Stimulated activated CD4-positive, alpha-beta T cell treated with anti-CD3 and anti-CD28 coated beads, Interleukin-4, amount 100 ng/mL, for 24 hours (primary cell): ENCODE data around the gene TRMT1.

Source experiments
- DNase-seq: peaks from one replicate; pipeline ENCODE4 v3.0.0-alpha.2; 2020

Gene TRMT1

DNA sequence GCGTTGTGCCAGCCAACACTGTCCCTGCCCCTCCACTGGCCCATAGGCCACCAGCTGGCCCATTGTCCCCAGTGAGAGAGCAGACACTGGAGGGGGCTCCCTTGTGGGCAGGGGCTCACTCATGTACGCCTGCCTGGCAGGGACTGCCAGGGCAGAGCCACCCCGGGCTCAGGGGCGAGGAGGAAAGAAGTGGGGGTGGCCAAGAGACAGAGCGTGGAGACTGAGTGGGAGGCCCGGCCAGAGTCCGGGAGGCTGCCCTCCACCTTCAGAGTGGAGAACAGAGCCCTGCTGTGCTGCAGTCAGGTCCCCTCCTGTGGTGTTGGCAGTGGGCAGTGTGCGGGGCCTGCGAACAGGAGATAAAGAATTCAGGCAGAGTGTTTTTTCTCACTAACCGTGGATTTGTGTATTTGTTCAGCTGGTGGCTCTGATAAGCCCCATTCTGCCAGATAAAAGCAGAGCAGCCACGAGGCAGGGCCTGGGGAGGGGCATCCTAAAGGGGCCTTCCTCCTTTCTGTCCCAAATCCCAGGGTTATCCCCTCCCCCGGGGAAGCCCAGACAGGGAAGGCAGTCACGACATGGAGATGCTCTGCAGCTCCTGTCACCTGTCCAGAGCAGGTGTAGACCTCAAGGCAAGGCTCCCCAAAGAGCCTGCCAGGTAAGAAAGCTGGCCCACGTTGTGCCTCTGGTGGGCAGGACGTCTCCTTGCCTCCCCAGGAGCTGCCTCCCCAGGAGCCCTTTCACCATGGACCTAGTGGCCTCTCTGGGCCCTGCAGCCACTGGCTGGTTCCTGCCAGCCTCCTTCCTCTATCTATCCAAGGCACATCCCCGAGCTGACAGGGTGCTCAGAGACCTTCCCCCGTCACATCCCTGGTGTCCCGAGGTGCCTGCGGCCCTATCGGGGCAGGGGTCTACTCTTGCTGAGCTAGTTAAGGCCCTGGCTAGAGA lies 46.9 kb downstream of the TRMT1 start:
- no peak for DNase-seq

DNA sequence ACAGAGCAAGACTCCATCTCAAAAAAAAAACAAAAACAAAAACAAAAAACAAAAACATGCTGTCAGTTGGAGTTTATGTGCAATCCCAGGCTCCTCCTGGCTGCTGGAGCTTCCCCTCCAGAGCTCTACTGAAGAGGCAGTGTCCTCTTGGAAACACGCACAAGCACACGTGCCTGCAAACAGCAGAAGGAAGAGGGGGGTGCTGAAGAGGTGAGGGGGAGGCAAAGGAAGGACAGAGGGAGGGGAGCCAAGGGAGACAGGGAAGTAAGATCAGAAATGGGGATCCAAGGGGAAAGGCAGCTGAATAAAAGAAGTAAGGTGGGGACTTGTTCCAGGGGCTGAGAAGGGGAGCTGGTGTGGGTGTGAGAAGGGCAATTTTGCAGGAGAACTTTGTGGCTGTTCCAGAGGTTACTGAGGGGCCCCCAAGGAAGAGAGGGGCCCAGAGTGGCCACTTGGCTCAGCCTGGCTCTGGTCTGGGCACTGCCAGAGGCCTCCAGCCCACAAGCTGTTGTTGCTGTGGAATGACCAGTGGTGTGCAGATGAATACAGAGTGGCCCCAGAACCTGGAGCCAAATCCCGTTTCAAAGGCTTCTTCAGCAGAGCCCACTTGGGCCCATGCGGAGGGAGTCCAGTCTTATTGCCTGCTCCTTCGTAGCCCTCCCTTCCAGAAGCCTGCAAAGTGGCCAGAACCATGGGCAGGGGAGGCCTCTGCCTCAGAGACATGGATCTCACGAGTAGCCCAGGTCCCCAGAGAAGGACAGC lies 48.3 kb downstream of the TRMT1 start:
- no peak for DNase-seq

DNA sequence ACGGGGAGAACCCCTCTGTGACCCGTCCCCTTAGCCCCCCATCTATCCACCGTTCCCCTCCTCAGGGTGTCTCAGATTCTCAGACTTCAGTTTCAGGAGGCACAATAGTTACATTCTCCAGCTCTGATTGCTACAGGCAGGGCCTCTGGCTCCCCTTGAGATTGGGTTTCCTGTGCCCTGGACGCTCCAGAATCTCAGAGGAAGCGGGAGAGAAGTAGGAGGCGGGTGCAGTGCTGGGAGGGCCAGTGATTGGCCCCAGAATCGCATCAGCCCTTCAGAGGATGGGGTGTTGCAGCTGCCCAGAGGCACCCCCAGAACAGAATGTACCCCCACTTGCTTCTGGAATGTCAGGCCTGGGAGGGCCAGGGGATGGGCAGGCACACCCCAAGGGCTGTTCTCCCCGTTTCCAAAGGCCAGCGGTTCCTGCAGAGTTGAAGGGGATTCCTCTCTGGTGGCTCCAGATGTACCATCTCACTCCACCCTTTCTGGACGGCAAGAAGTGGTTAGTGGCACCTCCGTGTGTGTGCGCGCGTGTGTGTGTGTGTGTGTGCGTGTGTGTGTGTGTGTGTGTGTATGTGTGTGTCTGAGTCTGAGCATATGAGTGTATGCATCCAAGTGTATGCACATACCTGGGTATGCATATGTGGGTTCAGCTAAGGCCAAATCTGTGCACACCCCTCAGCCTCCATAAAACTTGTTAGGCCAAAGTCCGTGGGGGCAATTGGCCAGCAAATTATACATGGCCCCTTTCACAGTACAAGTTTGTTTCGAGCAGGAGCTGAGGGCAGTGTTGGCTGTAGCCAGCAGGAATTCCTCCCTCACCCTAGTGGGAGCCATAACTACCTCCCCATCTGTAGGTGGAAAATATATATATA lies 49.4 kb downstream of the TRMT1 start:
- no peak for DNase-seq

- DNase-seq, result no peak
These were observed 50.3 kb downstream of the TRMT1 start for GRCh38 chr19:13066226-13066625.

DNA sequence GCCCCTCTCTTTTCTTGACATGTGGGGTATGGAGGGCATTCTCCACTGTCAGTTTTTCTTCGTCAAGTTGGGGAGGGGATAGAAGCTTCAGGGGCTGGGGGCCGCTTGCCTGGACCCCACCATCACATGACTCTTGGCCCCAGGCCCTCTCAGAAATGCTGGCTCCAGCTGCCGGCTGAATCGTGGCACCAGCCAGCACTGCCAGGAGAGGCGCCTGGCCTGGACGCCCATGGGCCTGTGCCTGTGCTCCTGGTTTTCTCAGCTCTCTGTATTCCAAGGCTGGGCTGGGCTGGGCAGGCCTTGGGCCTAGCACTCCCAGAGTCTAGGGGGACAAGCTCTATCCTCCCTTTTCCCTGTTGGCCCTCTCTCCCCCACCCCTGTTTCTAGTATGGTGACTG lies 52.4 kb downstream of the TRMT1 start:
- DNase-seq, result no peak

DNA sequence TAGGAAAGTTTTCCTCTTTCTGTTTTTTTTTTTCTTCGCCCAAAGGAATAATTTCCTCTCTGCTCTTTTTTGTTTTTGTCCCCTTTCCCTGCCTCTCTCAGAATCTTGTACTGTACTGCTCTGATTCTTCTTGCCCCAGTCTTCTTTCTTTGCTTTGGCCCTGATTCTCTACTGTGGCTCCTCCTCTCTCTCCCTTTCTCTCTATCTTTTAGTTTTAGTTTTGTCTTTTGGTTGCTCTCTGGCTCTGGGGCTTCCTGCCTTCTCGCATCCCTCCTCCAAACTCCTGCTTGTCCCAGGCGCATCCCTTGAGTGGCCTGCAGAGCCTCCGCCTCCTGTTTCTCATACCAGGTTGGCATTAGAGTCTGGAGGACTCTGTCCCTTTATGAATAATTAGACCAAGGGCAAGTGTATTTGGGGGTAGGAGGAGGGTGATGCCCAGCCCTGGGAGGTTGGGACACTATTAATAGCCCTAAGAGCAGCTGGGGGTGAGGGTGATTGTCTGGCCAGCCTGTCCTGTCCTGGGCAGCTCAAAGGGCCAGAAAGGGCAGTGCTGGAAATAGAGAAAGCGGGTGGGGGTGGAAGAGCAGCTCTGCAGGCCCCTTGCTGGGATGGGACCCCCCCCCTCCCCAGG lies 53.0 kb downstream of the TRMT1 start:
- DNase-seq, result no peak

GRCh38 chr19:13062317-13062716 lies 54.2 kb downstream of the TRMT1 start:
- no peak for DNase-seq

GRCh38 chr19:13060964-13061927 lies 55.3 kb downstream of the TRMT1 start:
- DNase-seq, result peak; percentile 82

DNA sequence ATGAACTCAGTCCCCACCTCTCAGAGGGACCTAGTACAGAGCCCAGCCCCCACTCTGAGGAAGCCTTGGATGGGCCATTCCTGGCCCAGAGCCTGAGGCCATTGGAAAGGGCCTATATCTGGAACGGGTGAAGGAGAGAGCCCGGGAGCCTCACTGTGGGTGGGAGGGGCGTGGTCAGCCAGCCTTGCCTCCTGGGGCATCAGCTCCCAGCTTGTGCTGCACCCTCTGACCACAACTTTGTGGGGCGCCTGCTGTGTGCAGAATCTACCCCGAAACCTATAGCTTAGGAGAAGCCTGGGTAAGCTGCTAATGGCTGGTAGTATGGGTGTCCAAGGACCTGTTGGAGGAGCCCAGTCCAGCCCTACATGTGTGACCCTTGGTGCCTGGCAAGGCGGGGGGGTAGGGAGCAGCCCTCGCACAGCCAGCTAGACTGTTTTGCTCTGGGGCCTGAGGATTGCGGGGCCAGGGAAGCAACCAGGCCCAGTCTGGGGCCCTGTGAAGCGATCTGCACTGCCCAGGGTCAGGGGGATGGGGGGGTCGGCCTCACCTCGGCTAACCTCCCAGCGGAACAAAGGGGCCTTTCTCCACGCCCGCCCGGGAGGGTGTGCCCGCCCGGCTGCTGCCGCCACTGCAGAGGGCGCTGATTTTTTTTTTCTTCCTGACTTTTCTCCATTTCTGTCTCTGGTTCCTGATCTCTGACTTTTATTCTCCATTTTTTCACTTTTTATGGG lies 56.1 kb downstream of the TRMT1 start:
- no peak for DNase-seq

DNA sequence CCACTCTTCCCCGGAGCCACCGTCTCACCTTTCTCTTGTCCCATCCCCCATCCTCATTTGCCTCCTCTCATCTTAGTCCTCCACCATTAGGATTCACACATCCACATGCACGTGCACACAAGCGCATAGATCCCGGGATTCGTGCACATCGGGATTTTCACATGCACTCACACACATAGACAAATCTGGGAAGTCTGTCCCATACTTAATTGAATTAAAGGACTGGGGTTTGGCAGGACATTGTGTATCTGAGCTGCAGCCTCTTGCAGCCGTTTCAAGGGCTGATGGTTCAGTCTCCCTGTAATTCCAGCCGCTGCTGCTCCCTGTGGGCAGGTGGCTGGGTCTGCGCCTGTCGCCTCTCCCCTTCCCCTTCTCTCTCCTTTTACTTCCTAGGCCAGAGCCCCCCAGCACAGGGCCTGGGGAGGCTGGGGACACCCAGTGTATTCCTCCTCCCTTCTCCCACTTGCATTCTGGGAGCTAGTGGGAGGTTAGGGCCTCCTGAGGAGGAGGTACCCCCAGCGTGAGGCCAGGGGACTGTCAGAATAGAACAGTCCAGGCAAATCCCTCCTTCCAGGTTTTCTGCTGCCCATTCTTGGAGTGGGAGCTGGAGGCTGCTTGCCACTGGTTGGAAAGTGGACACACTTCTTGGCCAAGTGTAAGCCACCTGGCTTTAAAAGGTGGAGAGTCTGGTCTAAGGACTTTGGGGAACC lies 57.4 kb downstream of the TRMT1 start:
- DNase-seq, result no peak

DNA sequence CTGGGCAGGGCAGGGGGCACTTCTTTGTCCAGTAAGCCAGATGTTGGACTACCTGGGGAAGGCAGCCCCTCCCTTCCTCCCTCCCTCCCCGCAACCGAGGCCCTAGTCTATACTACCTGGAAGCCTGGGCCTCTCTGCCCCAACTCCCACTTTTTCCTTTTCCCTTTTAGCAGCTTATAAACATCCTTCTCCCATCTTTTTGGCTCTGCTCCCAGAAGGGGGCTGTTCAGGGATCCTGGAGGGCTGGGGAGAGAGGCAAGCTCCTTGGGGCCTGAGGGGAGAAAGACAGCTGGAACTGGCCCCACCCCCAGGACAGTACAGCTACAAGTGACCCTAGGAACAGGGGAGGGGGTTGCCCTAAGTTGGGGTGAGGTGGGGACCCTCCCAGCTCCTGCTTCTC lies 58.8 kb downstream of the TRMT1 start:
- DNase-seq, result no peak

DNA sequence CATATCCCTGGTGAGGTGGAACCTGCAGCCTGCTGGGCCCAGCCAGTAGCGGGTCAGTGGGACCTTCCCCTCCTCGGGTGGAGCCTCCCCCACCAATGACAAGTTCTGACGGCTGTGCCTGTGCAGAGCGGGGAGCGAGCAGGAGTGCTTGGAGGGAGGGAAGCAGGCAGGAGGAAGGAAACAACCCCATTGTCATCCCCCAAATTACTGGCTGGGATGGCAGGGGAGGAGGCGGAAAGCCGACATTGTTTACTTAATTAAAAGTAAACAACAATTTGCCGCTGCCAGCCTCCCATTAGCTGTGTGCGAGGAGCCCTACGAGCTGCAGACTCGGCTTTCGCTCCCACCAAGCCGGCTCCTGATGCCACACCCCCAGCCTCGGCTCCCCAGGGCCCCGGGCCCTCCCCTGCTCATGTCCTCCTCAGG lies 59.4 kb downstream of the TRMT1 start:
- DNase-seq, result no peak

DNA sequence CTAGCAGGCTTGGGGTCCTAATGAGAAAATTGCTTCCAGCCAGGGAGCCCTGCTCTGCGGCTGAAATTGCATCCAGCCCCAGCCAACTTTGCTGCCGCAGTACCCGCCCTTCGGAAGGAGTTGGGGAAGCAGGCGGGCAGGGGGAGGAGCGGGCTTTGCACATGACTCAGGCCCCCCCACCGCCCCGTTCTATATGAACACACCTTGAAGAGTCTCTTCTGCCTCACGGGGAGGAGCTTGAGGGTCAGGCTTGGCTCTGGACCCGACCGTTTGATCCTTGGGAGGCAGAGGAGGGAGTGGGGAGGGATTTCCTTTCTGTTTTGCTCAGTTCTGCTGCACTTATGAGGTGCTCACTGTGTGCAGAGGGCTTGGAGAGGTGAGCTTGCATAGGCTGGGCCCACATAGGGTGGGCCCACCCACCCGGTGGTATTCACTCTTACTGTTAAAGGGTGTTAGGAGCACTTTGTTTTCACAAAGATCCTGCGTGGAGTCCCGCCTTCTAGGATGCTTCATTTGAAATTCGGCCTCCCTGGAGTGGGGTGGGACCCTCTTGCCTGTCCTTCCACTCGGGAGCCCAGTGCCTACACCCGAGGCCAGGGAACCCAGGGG lies 60.4 kb downstream of the TRMT1 start:
- no peak for DNase-seq

DNA sequence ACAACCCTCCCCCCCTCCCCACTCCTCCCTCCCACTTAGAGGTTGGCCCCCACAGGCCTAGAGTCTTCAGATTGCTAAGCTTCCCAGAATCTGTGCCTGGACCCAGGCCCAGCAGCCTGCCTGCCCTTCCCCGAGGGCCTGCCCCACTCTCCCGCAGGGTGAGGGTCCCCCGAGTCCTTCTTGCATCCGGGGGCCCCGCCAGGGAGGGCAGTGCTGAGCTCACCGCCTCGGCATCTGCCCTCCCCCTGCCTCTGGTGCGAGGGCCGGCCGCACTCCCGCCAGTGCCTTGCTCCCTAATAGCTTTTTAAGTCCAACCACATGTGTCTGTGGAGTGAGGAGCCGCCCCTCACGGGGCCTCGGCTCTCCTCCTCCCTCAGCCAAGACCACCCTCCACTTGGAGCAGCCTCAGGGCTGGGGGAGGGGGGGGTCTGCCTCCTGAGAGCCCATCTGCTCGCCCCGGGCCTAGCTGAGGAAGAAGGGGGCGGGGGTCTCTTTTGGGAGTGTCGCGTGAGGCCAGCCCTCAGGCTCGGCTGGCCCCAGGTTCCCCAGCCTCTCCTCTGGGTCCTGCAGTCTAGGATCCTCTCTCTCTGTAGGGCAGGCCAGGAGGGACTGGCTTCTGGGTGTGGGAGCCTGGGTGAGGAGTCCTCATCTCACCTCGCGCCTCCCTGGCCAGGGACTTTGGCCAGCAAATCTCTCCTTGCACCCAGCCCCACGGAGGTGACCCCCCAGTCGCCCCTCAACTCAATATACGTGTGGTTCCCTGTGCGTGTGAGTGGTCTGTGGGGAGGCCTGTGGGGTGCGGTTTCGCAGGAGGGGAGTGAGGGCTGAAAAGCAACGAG lies 61.1 kb downstream of the TRMT1 start:
- no peak for DNase-seq
